Panc1 (cell line): ENCODE data around the gene NFATC2IP. TPM values are rescaled to one million over a fixed set of nuclear protein-coding genes. Genes with fewer than 3 reads are reported as not detected.

Experiments
- ATAC-seq: fragments of 200-7000 bp; cut with Tn5 transposase; 2 replicates; pipeline ENCODE4 v1.9.1; 2020; ENCODE audit warnings: mild to moderate bottlenecking, moderate library complexity
- BruUV-seq: library from RNA; stranded (reverse); fragments of 400-500 nt; replicated peaks from 2 replicates; lab custom pipeline; 2021; lab: Mats Ljungman, UMichigan
- CTCF ChIA-PET: fragments of 300-600 bp; sonication (Branson Sonifier 250); formaldehyde crosslinking; loops from one replicate; lab custom pipeline; 2022; ENCODE audit warnings: antibody characterized with exemption; lab: Charles Lee
- POLR2A ChIA-PET: fragments of 300-600 bp; sonication (Branson Sonifier 250); formaldehyde crosslinking; loops from one replicate; lab custom pipeline; 2022; ENCODE audit warnings: antibody characterized with exemption; lab: Charles Lee
- DNase-seq: peaks from one replicate; pipeline ENCODE4 v3.0.0-alpha.2; 2010; ENCODE audit warnings: low read depth, low spot score
- H3K27ac ChIP-seq: 2 replicates; pipeline ENCODE4 v1.5.1; 2011; ENCODE audit warnings: mild to moderate bottlenecking, low read length, inconsistent platforms
- H3K27me3 ChIP-seq: fragments of 200-500 bp; sonication (Bioruptor generic); 2 replicates; pipeline ENCODE4 v1.6.0; 2014; ENCODE audit warnings: low read length, inconsistent platforms; ENCODE audit not compliant: control insufficient read depth, insufficient read depth
- H3K36me3 ChIP-seq: fragments of 200-500 bp; sonication (Bioruptor generic); 2 replicates; pipeline ENCODE4 v1.5.1; 2014; ENCODE audit warnings: inconsistent platforms, mild to moderate bottlenecking, low read length, moderate library complexity; ENCODE audit not compliant: control insufficient read depth, insufficient read depth
- H3K4me1 ChIP-seq: 2 replicates; pipeline ENCODE4 v1.5.1; 2011; ENCODE audit warnings: inconsistent platforms, mild to moderate bottlenecking, low read length, moderate library complexity; ENCODE audit not compliant: control insufficient read depth, insufficient read depth
- H3K4me3 ChIP-seq, 2 experiments: 2 replicates each; pipeline ENCODE4 v1.5.1; 2011 to 2012; ENCODE audit warnings: low read depth in 2 of 2, low read length in 2 of 2, mild to moderate bottlenecking in 2 of 2, inconsistent platforms in 1 of 2, moderate library complexity in 1 of 2
- H3K9me3 ChIP-seq: fragments of 200-500 bp; sonication (Bioruptor generic); 2 replicates; pipeline ENCODE4 v1.5.1; 2014; ENCODE audit warnings: low read depth, mild to moderate bottlenecking, inconsistent platforms, low read length, moderate library complexity; ENCODE audit not compliant: control insufficient read depth, insufficient read depth
- POLR2AphosphoS5 ChIP-seq: IDR thresholded peaks from 2 replicates; pipeline ENCODE4 v1.6.1; 2012; ENCODE audit warnings: mild to moderate bottlenecking, low read depth, low read length, moderate library complexity
- SIN3A ChIP-seq: IDR thresholded peaks from 2 replicates; pipeline ENCODE4 v1.6.1; 2012; ENCODE audit warnings: low read depth, mild to moderate bottlenecking, low read length, moderate library complexity, borderline replicate concordance; ENCODE audit not compliant: insufficient read depth
- TCF7L2 ChIP-seq: IDR thresholded peaks from 2 replicates; pipeline ENCODE4 v1.6.1; 2011; ENCODE audit warnings: mild to moderate bottlenecking, low read depth, low read length, inconsistent platforms
- in situ Hi-C: cut with HindIII; loops from 2 replicates; pipeline ENCODE4 v1.10.0; 2016; ENCODE audit warnings: low sequenced_read_pairs, low pct_unique_long_range_greater_than_20kb
- intact Hi-C: fragments of 100-400 bp; cut with micrococcal nuclease; formaldehyde crosslinking; loops from one replicate; pipeline ENCODE4 v1.10.0; 2022; ENCODE audit not compliant: unreplicated experiment
- total RNA-seq: library from RNA; stranded (reverse); gene quantifications from one replicate; pipeline ENCODE4 v1.2.1, GENCODE V29; 2021; ENCODE audit not compliant: unreplicated experiment
- TF ChIP-seq, protein P1 (sequence below), 2 experiments: IDR thresholded peaks; 2 replicates each; pipeline ENCODE4 v1.6.1; 2011 to 2012; ENCODE audit warnings: low read depth in 2 of 2, control low read depth in 1 of 2, low read length in 1 of 2, mild to moderate bottlenecking in 1 of 2, moderate library complexity in 1 of 2; ENCODE audit not compliant: insufficient read depth in 1 of 2
- TF ChIP-seq, protein P2 (sequence below): fragments of 450-650 bp; IDR thresholded peaks from 2 replicates; pipeline ENCODE4 v1.5.1; 2017; ENCODE audit warnings: mild to moderate bottlenecking

NFATC2IP gene
- total RNA-seq, 1 experiment from 2014 or later: 47.3 TPM

DNA sequence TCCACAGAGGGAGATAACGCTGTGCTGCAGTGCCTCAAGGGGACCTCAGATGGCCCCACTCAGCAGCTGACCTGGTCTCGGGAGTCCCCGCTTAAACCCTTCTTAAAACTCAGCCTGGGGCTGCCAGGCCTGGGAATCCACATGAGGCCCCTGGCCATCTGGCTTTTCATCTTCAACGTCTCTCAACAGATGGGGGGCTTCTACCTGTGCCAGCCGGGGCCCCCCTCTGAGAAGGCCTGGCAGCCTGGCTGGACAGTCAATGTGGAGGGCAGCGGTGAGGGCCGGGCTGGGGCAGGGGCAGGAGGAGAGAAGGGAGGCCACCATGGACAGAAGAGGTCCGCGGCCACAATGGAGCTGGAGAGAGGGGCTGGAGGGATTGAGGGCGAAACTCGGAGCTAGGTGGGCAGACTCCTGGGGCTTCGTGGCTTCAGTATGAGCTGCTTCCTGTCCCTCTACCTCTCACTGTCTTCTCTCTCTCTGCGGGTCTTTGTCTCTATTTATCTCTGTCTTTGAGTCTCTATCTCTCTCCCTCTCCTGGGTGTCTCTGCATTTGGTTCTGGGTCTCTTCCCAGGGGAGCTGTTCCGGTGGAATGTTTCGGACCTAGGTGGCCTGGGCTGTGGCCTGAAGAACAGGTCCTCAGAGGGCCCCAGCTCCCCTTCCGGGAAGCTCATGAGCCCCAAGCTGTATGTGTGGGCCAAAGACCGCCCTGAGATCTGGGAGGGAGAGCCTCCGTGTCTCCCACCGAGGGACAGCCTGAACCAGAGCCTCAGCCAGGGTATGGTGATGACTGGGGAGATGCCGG is 18.2 kb upstream of the NFATC2IP start:
- H3K9me3 ChIP-seq: no peaks in the 10 kb centered on the region
- in situ Hi-C loops (no loop called here), intact Hi-C loops (no loop called here)
- ATAC-seq (no peak), DNase-seq (no peak)
- H3K4me3 ChIP-seq: no peak overlapping the region
- H3K4me1 ChIP-seq: no peaks in the 10 kb centered on the region
- H3K27me3 ChIP-seq: no peaks in the 10 kb centered on the region
- H3K36me3 ChIP-seq: no peaks in the 10 kb centered on the region
- TF ChIP-seq, protein P1, sequence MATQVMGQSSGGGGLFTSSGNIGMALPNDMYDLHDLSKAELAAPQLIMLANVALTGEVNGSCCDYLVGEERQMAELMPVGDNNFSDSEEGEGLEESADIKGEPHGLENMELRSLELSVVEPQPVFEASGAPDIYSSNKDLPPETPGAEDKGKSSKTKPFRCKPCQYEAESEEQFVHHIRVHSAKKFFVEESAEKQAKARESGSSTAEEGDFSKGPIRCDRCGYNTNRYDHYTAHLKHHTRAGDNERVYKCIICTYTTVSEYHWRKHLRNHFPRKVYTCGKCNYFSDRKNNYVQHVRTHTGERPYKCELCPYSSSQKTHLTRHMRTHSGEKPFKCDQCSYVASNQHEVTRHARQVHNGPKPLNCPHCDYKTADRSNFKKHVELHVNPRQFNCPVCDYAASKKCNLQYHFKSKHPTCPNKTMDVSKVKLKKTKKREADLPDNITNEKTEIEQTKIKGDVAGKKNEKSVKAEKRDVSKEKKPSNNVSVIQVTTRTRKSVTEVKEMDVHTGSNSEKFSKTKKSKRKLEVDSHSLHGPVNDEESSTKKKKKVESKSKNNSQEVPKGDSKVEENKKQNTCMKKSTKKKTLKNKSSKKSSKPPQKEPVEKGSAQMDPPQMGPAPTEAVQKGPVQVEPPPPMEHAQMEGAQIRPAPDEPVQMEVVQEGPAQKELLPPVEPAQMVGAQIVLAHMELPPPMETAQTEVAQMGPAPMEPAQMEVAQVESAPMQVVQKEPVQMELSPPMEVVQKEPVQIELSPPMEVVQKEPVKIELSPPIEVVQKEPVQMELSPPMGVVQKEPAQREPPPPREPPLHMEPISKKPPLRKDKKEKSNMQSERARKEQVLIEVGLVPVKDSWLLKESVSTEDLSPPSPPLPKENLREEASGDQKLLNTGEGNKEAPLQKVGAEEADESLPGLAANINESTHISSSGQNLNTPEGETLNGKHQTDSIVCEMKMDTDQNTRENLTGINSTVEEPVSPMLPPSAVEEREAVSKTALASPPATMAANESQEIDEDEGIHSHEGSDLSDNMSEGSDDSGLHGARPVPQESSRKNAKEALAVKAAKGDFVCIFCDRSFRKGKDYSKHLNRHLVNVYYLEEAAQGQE (IDR thresholded peaks at IDR 0.05; ENCODE audit: insufficient read depth in 1 of 2, low read depth in 2 of 2, low read length in 1 of 2): no peak
- TF ChIP-seq POLR2AphosphoS5 (no peak), SIN3A (no peak), TCF7L2 (no peak)
- TF ChIP-seq, protein P2, sequence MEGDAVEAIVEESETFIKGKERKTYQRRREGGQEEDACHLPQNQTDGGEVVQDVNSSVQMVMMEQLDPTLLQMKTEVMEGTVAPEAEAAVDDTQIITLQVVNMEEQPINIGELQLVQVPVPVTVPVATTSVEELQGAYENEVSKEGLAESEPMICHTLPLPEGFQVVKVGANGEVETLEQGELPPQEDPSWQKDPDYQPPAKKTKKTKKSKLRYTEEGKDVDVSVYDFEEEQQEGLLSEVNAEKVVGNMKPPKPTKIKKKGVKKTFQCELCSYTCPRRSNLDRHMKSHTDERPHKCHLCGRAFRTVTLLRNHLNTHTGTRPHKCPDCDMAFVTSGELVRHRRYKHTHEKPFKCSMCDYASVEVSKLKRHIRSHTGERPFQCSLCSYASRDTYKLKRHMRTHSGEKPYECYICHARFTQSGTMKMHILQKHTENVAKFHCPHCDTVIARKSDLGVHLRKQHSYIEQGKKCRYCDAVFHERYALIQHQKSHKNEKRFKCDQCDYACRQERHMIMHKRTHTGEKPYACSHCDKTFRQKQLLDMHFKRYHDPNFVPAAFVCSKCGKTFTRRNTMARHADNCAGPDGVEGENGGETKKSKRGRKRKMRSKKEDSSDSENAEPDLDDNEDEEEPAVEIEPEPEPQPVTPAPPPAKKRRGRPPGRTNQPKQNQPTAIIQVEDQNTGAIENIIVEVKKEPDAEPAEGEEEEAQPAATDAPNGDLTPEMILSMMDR: no peak
- POLR2A ChIA-PET: interaction anchor here (0.5 kb wide), 1 partner anchor 94 kb away, joined by 6 read pairs; no protein-coding TSS in a partner anchor
- CTCF ChIA-PET: interaction anchor here (0.6 kb wide), 1 partner anchor 45 kb away, joined by 3 read pairs; no protein-coding TSS in a partner anchor
- H3K27ac ChIP-seq: no peak overlapping the region
- BruUV-seq: no TSS peak

DNA sequence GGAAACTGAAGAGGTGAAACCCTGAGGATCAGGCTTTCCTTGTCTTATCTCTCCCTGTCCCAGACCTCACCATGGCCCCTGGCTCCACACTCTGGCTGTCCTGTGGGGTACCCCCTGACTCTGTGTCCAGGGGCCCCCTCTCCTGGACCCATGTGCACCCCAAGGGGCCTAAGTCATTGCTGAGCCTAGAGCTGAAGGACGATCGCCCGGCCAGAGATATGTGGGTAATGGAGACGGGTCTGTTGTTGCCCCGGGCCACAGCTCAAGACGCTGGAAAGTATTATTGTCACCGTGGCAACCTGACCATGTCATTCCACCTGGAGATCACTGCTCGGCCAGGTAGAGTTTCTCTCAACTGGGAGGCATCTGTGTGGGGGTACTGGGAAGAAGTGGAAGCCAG is 17.6 kb upstream of the NFATC2IP start:
- in situ Hi-C loops (no loop called here), intact Hi-C loops (no loop called here)
- no TSS peak for BruUV-seq
- Histone ChIP-seq H3K9me3 (no peaks in the 10 kb centered on the region), H3K27me3 (no peaks in the 10 kb centered on the region), H3K4me3 (no peak overlapping the region), H3K36me3 (no peaks in the 10 kb centered on the region), H3K27ac (no peak overlapping the region), H3K4me1 (no peaks in the 10 kb centered on the region)
- ChIA-PET POLR2A (no interaction called here), CTCF (interaction anchor here (0.6 kb wide), 1 partner anchor 46 kb away, joined by 3 read pairs; no protein-coding TSS in a partner anchor)
- TF ChIP-seq, protein P1 (IDR thresholded peaks at IDR 0.05; ENCODE audit: insufficient read depth in 1 of 2, low read depth in 2 of 2, low read length in 1 of 2): no peak
- TF ChIP-seq TCF7L2 (no peak), SIN3A (no peak), POLR2AphosphoS5 (no peak)
- TF ChIP-seq, protein P2: no peak
- ATAC-seq (no peak), DNase-seq (no peak)
